HG03196 (cell line): ENCODE results near the gene OSCP1.
A peak's percentile ranks its signal among the peaks of the same experiment; 100 is the strongest.

Source experiments
- ATAC-seq: cut with Tn5 transposase; IDR thresholded peaks from one replicate; pipeline ENCODE4 v1.9.1; 2021; ENCODE audit not compliant: unreplicated experiment

OSCP1 gene

DNA sequence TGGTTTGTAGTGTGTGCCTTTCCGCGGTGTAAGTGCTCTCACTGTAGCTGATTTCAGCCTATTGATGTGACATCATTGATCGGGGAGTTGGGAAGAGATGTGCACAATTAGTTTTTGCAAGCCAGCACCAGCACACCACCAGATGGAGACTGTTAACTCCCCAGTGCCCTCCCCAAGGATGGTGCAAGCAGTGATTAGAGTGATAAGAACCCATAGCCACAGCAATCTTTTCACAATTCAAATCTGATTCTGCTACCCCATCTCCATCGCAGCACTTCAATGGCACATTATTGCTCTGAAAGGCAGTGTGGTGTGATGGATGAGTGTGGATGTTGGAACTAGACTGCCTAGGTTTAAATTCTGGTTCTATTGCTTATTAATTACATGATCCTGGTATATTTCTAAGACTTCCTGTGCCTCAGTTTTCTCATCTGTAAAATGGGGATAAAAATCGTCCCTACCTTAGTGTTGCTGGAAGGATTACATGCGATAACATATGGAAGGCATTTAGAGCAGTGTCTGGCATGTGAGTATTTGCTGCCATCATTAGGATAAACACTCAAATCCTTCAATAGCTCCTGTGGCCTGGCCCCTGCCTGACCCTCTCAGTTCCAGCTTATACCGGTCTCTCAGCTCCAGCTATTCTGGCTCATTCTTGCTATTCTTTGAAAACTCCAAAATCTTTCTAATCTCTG lies 25.8 kb upstream of the OSCP1 start:
- no peak for ATAC-seq

DNA sequence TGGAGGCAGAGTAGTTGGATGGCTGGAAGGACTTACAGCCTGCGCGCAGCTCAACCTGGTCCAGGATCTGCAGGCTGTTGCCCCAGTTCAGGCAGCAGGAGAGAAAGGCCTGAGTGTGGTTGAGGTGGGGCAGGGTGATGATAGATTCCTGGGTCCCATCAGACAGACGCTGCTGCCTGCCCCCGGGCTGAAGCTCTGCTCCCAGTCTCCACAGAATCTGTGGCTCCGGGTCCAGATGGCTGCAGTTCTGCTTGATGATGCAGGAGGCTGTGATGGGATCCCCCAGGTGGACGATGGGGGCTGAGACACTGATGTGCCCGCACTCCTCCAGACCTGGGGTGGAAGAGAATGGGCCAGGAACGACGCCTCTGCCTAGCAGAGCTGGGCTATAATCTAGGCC lies 25.1 kb upstream of the OSCP1 start:
- ATAC-seq = no peak

DNA sequence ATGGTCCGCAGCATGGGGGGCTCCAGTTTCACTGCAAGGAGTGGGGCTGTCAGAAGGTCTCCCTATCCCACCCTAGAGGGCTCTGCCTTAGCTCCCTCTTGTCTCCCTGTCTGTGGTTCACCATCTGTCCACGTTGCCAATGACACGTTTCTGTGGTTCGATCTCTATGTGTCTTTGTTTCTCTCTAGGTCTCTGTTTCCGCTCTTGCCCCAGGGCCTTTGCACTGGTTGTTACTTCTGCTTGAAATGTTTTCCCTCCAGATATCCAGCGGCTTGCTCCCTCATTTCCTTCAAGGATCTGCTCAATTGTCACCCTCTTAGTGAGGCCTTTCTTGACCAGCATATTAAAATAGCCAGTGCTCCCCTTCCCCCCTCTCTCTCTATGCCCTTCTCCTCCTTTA lies 22.4 kb upstream of the OSCP1 start:
- ATAC-seq = no peak

DNA sequence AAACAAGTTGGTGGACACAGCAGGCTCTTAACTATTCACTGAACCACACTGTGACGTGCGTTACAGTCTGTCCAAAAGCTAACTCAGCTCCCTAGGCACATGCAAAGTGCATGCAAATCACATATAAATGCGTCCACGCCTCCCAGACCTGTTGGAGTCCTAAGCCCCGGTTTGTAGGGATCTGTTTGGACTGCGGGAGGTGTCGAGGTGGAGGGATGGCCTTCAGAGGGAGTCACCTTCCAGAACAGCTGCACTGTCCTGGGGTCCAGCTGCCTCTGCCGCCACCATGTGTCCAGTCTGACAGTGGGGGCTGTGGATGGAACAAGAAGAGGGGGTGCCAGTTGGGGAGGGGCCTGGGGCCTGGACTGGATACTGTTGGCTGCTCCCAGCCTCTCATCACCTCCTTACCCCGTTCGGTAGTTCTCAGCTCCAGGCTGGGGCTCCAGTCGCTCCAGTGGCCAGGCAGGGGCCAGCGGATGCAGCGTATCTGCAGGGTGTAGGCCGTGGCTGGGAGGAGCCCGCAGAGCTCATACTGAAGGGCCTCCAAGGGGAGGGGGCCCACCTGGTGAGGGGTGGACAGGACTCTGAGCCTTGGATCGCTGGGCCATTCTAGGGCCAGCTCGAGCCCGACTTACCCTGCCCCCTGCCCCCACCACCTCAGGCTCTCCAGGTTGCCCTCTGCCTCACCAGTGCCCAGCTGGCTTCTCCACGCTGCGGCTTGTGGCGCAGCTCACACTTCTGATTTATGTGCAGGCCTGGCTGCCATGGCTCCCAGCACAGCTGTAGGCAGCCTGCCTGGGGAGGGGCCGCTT lies 21.8 kb upstream of the OSCP1 start:
- no peak for ATAC-seq

DNA sequence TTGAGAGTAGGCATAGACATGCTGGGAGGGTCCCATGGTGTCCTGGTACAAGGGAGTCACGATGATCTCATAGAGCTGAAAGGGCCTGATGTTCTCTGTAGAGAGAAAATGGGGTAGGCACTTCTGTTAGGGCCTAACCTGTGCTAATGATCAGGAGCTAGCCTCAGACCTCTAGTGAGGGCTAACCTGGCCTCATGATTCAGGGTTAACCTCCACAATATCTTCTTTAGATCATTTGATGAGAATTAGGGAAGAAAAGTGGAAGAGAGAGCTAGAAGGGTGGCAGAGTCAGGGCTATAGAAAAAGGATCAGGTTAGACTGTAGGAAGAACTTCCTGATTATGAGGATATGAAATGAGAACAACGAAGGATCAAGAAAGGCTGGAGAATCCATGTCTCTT lies 18.9 kb upstream of the OSCP1 start:
- no peak for ATAC-seq

DNA sequence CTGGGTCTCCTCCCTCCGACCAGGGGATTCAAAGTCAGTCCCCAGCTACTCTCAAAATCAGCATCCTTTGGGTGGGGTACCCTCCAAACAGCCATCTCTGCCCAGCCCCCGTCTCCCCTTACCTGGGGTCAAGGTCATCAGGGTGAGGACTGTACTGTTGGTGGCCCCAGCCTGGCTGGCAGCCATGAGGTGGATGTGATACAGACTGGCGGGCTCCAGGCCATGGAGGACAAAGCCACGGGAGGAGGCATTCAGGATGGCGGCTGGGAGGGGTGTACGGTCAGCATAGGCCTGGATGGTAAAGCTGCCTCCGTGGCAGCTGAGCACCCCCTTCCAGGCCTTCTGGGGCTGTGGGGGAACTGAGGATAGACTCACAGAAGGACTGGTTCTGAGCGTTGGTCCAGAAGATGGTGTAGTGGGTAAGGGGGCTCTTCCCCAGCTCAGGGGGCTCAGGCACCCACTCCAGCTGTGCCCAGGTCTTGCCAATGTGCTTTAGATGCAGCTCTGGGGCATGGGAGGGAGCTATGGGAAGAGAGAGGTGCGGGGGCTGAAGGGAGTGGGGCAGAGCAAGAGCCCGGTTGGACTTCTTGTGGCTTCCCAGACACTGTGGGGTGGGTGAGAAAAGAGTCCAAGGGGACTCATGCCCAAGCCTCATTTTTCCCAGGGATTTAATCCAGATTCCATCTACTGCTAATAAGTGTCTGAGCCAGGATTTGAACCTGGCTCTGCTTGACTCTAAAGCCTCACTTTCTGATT lies 17.6 kb upstream of the OSCP1 start:
- no peak for ATAC-seq

DNA sequence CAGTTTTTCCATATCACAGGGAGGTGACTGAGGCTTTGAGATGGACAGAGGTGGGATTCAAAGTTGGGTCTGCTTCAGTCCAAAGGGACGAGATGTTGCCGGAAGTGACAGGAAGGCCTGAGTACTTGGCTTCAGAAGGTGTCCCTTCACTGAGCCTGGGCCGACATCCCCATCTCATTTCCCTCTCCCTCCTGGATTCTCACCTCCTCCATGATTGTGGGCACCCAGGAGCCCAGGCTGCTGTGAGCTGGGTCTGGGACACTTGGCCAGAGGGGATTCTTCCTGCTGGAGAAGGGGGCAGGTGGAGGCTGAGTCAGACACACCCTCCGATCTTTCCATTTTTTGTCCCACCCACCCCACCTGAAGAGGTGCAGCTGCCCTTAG lies 16.8 kb upstream of the OSCP1 start:
- ATAC-seq = no peak

DNA sequence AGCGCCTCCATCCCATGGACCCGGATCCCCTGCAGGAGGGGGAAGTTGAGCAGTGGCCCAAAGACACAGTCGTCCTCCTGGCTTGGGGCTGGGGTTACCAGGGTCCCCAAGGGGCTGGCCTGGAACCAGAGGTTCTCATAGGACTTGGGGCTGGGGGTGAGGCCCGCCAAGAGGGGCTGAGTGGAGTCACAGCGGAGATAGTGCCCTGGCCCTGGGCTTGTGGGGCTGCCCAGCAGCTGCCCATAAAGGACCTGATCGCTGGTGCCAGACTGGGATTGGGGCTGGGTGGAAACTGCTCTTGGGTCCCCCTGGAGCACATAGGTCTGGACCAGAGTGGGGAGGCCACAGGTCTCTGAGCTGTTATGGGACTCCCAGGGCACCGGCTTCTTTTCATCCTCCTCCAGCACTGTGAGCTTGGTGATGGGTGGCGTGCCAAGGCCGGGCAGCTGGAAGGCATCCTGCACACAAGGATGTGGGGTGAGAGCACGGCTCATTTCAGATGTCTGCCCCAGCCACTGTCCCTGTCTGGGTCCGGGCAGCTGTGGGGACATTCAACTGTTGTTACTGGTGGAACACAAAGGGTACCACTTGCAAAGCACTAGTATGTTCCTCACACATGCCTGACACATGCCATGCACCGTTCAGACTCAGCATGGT lies 16.2 kb upstream of the OSCP1 start:
- ATAC-seq = no peak

DNA sequence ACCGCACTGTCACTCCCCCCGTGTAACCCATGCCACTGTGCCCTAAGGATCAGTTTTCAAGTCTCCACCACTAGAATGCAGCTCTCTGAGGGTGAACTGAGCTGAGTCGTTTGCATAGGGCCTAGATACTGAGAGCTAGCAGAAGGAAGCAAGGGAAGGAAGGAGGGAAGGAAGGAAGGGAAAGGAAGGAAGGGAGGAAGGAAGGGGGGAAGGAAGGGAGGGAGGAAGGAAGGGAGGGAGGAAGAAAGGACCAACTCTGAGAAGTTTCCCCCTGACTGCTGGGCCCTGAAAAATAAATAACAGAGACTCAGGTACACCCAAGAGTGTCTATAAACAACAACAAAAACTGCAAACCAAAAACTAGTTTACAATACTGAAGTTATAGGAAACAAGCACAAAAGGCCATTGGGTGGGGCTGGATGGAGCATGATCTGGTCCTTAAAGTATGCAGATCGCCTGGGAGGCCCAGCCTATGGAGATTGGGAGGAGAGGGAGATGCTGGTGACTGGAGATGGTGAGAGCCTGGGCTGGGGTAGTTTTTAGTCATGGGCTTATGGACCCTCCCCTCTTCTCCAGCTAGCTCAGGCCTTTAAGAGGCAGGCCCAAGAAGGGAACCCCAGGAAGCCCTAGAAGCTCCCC lies 15.6 kb upstream of the OSCP1 start:
- no peak for ATAC-seq

DNA sequence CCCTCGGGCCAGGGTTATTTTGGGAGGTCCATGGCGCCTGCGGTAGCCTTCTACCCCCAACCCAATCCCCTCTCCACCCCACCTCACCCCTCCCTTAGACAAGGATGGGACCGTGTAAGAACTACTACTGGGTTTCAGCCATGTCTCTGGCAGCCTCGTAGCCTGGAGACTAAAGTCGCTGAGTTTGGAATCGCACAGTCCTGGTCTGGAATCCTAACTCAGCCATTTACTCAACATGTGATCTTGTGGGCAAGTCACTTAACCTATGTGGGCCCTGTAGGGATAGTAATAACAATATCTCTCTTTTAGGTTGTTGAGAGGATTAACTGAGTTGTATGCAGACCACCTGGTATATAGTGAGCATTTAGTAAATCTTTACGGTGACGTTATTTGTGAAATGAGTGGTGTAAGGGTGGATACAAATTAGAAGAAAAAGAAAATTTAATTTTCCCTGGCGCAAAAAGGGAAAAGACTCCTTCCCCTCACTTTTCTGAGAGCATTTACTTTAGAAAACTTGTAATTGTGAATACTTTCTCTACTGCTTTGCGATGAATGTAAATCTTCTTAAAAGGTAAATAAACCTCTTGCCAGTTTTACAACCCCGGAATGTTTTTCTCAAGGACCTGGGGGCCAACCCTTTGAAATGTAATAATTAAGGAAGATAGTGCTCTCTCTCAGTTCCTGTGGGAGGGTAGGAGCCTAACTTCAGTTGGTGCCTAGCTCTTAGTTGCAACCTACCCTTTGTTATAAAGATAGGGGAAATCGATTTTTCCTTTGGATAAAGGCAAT lies 14.5 kb upstream of the OSCP1 start:
- ATAC-seq = peak; percentile 23

DNA sequence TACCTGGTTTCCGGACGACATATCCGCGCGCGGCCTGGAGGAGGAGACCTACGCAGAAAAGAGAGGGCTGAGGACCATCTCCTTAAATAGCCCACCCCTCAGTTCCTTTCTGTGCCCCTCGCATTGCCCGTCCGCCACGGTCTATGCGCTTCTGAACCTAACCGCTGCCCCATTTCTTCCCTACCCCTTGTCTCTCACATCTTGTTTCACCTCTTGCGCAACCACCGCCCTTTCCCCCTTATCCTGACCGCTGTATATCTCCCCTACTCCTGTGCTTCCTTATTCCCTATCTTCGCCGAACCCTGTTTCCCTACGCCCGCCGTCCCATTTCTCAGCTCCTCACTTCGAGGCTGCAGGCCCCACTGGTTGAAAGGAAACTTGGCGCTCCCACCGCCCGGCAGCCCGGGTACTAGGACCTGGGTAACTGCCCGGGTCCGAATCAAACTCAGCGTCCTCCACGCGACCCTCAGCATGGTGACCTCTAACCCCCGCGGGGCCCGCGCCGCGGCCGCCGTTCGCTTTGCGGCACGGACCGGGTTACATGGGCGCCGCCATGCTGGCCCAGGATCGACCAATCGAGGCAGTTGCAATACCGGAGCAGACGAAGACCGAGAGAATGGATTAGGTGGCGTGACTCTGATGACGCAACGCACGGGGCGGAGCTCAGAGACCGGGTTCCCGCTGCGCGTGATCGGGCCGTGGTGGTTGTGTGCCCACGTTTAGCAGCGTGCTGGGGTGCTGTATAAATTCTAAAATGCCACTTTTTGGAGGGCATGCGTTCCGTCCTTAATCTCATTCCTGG lies 13.8 kb upstream of the OSCP1 start, which contains the start of gene MRPS15:
Gene MRPS15 (minus strand): TSS at position 582 of the 802 bp plus-strand sequence. CDS start 109 bp downstream, at position 473.
- ATAC-seq = peak; percentile 82

DNA sequence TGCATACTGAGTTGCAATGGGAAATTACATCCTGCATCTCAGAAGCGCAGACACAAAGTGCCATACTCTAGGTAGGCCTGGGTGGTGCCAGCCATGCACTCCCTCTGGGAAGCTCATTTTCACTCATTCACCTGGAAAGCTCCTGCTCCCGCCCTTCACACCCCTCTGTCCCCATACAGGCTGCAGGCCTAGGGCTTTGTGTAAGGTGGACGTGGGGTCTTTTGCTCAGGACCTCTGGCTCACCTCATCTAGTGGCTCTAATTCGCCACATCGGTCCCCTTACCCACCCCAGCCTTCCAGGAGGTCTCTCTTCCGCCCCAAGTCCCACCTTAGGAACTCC lies 13.2 kb upstream of the OSCP1 start:
- no peak for ATAC-seq

DNA sequence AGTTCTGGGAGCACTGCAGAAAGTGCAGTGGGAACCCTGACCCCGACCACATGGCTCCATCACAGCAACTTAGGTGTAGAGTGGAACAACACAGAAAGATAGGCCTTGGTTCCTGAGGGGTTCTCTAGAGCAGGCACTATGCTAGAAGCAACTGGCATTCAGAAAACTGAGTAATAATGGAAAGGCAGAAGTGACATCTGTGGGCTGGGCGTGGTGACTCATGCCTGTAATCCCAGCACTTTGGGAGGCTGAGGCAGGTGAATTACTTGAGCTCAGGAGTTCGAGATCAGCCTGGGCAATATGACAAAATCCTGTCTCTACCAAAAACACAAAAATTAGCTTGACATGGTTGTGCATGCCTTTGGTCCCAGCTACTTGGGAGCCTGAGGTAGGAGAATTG lies 8.7 kb upstream of the OSCP1 start:
- ATAC-seq = no peak

DNA sequence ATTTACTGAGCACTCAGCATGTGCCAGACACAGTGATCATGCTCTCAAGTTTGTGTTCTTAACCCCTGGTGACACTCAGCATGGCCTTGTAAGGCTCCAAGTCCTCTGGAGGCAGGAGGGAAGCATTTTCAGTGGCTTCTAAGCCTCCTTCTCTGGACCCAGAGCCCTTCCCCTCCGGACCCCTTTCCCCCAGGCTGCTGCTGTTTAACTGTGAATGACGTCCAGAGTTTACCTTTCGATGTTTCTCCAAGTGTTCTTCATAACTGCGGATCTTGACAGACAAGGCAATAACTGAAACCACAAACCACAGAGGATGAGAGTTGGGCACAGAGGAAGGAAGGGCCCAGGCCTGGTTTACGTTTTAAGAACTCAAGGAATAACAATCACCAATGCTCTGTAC lies 7.4 kb upstream of the OSCP1 start:
- no peak for ATAC-seq

DNA sequence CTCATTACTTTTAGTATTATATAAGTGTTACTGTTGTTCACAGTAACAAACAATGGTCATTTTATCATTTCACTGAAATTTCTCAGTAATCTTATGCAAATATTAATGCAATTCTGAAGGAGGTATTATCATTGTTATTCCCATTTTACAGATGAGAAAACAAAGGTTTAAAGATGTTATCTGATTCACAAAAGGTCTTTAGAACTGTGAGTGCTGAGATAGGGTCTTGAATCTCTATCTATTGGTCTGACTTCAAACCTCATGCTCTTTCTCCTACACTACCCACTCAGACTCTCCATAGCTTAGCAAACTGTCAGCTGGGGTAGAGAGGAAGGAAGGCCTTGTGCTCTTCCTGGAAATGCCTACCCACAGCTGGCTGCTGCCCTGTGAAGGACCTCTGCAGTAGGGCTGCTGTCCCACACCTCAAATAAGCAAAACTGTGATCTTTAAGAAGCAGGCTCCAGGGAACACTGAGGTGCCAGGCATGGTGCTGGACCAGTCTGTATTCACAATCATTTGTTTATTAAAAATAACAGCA lies 6.2 kb upstream of the OSCP1 start:
- no peak for ATAC-seq

DNA sequence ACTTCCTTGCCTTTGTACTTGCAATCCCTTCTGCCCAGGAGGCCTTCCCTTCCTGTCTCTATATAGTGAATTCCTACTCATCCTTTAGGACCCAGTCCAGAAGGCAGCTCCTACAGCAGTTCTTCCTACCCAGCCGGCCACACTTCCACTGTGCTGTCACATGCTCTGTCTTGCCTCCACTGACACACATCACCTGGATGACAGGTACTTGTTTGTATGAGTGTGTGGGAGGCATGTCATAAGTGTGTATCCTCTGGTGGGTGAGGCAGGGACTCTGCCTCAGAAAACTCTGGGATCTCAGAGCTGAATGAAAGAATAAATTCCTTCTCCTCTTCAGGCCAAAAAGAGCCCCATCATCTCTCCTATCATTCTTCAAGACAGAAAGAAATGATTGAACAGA lies 5.1 kb upstream of the OSCP1 start:
- ATAC-seq = no peak

DNA sequence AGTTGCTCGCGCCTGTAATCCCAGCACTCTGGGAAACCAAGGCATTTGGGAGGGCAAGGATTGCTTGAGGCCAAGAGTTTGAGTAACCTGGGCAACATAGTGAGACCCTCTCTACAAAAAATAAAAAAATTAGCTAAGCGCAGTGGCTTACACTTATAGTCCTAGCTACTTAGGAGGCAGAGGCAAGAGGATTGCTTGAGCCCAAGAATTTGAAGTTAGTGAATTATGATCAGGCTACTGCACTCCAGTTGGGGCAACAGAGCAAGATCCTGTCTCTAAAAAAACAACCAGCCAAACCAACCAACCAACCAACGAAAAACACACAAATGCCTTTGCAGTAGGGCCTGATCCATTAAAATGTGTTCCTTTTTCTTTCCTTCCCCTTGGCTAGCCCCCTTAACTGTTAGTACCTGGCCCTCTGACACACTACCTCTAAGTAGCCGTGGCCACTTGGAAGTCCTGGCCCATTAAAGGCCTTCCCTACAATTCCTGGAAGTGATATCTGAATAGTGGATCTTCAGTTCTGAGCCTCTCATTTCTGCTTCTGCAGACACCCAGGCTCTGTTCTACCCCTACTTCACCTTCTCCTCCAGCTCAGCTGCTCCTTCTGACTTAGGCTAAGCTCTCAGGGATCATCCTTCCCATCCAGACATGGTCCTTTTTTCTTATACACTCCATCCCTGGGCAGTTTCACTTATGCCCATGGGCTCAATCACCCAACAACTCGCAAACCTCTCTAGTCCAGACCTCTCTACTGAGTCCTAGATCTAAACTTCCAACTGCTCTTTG lies 3.5 kb upstream of the OSCP1 start:
- no peak for ATAC-seq

DNA sequence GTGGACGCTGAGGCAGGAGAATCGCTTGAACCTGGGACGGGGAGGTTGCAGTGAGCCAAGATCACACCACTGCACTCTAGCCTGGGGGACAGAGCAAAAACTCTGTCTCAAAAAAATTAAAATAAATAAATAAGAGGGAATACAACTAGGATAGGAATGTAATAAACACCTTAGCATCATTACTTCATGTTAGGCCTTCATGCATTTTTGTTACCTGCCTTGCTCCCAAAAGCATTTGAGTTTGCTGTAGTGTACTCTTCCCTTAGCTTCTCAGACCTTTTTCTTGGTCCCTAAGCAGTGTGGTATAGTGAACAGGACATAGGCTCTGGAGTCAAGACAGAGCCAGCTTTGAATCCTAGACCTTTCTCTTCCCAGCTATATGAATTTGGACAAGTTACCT lies 2.8 kb upstream of the OSCP1 start:
- ATAC-seq = no peak
